LNCaP clone FGC (cell line): ENCODE measurements around the gene CYFIP1.

Source experiments
- DNase-seq: peaks from one replicate; pipeline ENCODE4 v3.0.0-alpha.2; 2011; ENCODE audit warnings: low read depth
- H3K4me3 ChIP-seq: 2 replicates; pipeline ENCODE4 v1.5.1; 2011; ENCODE audit warnings: mild to moderate bottlenecking, low read depth, low read length, control low read depth
- TF ChIP-seq, protein P1 (sequence below): IDR thresholded peaks from 2 replicates; pipeline ENCODE4 v1.5.1; 2012; ENCODE audit warnings: mild to moderate bottlenecking; ENCODE audit not compliant: control insufficient read depth, insufficient read depth; ENCODE audit errors: extremely low read depth

Gene CYFIP1

DNA sequence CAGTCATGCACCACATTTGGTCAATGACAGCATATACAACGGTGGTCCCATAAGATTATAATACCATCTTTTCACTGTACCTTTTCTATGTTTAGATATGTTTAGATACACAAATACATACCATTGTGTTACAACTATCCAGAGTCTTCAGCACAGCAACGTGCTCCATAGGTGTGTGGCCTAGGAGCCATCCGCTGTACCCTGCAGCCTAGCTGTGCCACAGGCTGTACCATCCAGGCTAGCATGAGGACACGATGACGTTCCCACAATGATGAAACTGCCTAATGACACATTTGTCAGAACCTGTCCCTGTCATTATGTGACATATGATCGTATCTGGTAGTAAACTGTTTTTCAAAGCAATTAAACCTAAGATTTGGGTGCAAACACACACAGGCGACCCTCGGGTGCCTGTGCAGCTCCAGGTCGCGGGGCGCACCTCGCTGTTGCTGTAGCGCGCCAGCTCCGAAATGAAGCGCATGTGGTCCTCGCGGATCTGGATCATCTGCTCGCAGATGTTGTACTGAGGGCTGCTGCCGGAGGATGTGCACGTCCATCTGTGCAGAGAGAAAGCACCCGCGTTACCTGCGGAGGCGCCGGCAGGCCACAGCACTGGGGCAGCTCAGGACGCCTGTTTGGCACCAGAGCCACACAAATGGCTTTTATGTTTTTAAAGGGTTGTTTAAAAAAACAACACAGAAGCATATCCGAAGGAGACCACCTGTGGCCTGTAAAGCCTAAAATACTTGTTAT lies 48.2 kb downstream of the CYFIP1 start:
- TF ChIP-seq, protein P1, sequence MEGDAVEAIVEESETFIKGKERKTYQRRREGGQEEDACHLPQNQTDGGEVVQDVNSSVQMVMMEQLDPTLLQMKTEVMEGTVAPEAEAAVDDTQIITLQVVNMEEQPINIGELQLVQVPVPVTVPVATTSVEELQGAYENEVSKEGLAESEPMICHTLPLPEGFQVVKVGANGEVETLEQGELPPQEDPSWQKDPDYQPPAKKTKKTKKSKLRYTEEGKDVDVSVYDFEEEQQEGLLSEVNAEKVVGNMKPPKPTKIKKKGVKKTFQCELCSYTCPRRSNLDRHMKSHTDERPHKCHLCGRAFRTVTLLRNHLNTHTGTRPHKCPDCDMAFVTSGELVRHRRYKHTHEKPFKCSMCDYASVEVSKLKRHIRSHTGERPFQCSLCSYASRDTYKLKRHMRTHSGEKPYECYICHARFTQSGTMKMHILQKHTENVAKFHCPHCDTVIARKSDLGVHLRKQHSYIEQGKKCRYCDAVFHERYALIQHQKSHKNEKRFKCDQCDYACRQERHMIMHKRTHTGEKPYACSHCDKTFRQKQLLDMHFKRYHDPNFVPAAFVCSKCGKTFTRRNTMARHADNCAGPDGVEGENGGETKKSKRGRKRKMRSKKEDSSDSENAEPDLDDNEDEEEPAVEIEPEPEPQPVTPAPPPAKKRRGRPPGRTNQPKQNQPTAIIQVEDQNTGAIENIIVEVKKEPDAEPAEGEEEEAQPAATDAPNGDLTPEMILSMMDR: no peak
- no peak for DNase-seq
- no peak overlapping the region for H3K4me3 ChIP-seq

DNA sequence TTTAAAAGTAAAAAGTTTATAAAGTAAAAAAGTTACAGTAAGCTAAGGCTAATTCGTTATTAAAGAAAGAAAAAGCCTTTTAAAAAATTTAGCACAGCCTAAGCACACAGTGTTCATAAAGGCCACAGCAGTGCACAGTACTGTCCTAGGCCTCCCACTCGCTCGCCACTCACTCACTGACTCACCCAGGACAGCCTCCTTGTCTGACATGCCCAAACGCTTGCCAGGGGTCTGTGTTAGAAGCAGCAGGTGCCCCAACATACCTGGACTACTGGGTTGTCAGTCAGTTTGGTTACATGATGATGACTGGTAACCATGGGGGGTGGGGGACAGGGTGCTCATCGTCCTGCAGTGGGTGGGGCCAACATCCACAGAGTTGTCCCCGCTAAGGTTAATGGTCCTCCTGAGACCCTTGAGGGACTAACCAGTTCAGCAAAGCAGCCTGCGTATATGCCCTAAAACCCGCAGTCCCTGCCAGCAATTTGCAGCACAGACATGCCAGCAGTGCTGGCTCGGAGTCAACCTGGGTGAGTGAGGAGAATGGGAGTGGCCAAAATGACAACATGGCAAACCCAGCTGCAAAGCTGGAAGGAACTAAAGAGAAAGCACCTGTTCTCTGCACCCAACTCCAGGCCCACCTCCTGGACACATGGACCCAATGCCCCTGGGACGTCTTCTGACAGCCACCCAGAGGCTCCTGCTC lies 49.2 kb downstream of the CYFIP1 start:
- peak; percentile 67 for DNase-seq
- TF ChIP-seq, protein P1: no peak
- H3K4me3 ChIP-seq: no peak overlapping the region

DNA sequence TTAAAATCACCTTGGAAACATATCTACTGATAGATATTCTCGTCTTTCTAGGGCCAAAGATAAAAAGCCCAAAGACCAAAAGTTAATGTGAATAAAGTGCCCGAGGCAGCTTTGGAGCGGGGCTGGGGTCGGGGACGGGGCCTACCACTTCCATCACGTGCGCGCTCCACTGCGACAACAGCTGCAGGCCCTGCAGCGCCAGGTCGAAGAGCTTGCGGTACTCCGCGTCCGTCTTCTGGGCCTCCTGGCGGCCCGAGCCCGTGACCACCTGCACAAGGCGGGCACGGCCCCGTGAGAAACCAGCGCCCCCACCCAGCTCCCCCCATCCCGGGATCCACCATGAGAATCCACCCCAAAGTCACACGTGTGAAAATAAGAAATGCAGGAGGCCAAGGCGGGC lies 52.4 kb downstream of the CYFIP1 start:
- no peak overlapping the region for H3K4me3 ChIP-seq
- no peak for DNase-seq
- TF ChIP-seq, protein P1: no peak

DNA sequence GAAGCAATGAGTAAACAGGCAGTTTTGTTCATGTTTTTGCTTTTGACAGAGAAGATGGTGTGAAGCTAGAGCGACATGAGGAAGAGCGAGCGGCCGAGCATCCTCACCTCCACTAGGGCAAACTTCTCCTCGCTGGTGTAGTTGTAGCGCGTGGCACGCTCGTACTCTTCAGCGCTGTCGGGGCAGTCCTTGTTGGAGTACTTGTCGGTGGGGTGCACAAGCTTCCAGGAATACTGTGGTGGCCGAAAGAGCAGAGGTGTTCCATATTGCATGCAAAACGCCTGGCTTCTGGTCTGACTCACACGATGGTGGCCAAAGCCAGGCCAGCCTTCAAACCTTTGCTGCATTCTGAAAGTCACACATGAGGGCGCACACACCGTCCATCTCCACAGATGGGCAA lies 54.3 kb downstream of the CYFIP1 start:
- no peak overlapping the region for H3K4me3 ChIP-seq
- TF ChIP-seq, protein P1: no peak
- DNase-seq: no peak

DNA sequence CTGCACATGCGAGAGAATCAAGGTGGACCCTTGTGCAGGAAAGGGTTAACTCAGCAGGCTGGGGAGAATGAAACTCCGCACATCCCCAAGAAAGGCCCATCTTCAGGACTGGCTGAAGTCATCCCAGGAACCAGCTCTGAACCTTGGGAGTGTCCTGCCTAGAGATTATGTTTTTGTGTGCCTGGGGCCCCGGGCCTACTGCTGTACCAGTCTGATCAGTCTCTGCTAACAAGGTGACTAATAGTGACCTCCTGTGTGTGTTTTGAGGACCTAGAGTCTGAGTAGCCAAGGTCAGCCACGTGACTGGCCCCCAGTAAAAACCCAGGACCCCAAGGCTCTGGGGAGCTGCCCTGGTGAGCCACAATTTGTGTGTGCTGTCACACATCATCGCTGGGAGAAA lies 58.2 kb downstream of the CYFIP1 start:
- no peak overlapping the region for H3K4me3 ChIP-seq
- TF ChIP-seq, protein P1: no peak
- no peak for DNase-seq

DNA sequence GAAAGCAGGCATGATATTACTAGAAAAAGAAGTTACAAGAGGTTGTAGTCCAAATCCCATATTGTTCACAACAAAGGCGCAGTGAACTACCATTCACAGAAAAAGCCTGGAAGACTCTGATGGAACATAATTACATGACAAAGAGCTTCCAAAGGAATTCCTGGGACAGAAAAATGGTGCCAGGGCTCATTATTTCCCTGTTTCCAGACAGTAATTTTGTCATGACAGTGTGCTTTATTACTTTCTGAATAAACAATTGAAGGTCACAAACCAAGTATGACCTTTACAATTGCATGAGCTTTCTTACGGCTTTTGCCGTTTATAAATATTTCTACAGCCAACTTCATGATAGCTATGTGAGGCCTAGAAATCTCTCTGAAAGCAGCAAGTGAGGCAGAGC lies 61.0 kb downstream of the CYFIP1 start:
- TF ChIP-seq, protein P1: no peak
- DNase-seq: no peak
- no peak overlapping the region for H3K4me3 ChIP-seq
